Transverse colon (tissue), 4 donors: ENCODE data around the gene CIRBP. TPM values are rescaled to one million over a fixed set of nuclear protein-coding genes. Genes with fewer than 3 reads are reported as not detected.
A peak's percentile ranks its signal among the peaks of the same experiment; 100 is the strongest.

Experiments
- DNase-seq: peaks from one replicate; pipeline ENCODE4 v3.0.0-alpha.2; 2019
- H3K27ac ChIP-seq, 4 donors: fragments of 200-600 bp; sonication (generic); 2 replicates each; pipeline ENCODE4 v1.5.1; 2016 to 2018; ENCODE audit warnings: inconsistent platforms in 4 of 4
- H3K27me3 ChIP-seq: fragments of 200-600 bp; sonication (generic); 2 replicates; pipeline ENCODE4 v1.5.1; 2017; ENCODE audit warnings: inconsistent platforms
- H3K36me3 ChIP-seq, 4 donors: fragments of 200-600 bp; sonication (generic); 2 replicates each; pipeline ENCODE4 v1.5.1; 2017 to 2019; ENCODE audit warnings: inconsistent platforms in 4 of 4
- H3K4me1 ChIP-seq, 4 donors: fragments of 200-600 bp; sonication (generic); 2 replicates each; pipeline ENCODE4 v1.5.1; 2017 to 2020; ENCODE audit warnings: inconsistent platforms in 4 of 4
- H3K4me3 ChIP-seq, 4 donors: fragments of 200-600 bp; sonication (generic); 1 replicate in 1 of 4; 2 replicates in 3 of 4; pipeline versions ENCODE4 v1.5.1 to v1.6.1; 2017 to 2019; ENCODE audit warnings: inconsistent platforms in 4 of 4
- H3K9me3 ChIP-seq, 2 donors: fragments of 200-600 bp; sonication (generic); 2 replicates each; pipeline ENCODE4 v1.5.1; 2017 to 2019; ENCODE audit warnings: inconsistent platforms in 2 of 2
- CTCF ChIP-seq, 5 experiments: fragments of 200-600 bp in 3 of 5; fragments of 450-650 bp in 2 of 5; sonication (generic) in 3 of 5; IDR thresholded peaks; 1 replicate in 2 of 5; 2 replicates in 3 of 5; pipeline ENCODE4 v1.5.1; 2016 to 2017; ENCODE audit warnings: antibody characterized with exemption in 5 of 5, inconsistent platforms in 3 of 5, mild to moderate bottlenecking in 2 of 5, moderate library complexity in 1 of 5
- EP300 ChIP-seq: sonication (generic); formaldehyde crosslinking; IDR thresholded peaks from one replicate; pipeline ENCODE4 v1.6.1; 2017; ENCODE audit warnings: antibody characterized with exemption, low read depth
- POLR2A ChIP-seq: fragments of 450-650 bp; IDR thresholded peaks from one replicate; pipeline ENCODE4 v1.6.1; 2016; ENCODE audit warnings: antibody characterized with exemption, mild to moderate bottlenecking, moderate library complexity
- POLR2AphosphoS5 ChIP-seq, 3 donors: sonication (generic); formaldehyde crosslinking; IDR thresholded peaks; one replicate each; pipeline ENCODE4 v1.6.1; 2016; ENCODE audit warnings: antibody characterized with exemption in 3 of 3
- WGBS, 2 donors: methylation state at CpG; one replicate each; pipeline ENCODE4 v1.1.5; 2018; ENCODE audit warnings: low coverage in 1 of 2; 5-methylcytosine and 5-hydroxymethylcytosine counted together
- in situ Hi-C, 4 donors: fragments of 200-750 bp; cut with MboI; loops; one replicate each; pipeline versions ENCODE4 v1.15.0 to v1.15.1; 2017; ENCODE audit warnings: low sequenced_read_pairs in 3 of 4, low pct_ligation_motif_present in 1 of 4, low pct_unique_long_range_greater_than_20kb in 1 of 4
- intact Hi-C: fragments of 100-400 bp; cut with DNase I; formaldehyde crosslinking; loops from one replicate; pipeline ENCODE4 v1.15.1; 2023; ENCODE audit warnings: low total_unique reads
- total RNA-seq, 4 donors: library from RNA; depleted of rRNA; stranded (reverse); fragments of >200 nt; gene quantifications; one replicate each; pipeline ENCODE4 v1.1.0, GENCODE V29; 2016

CIRBP gene
- total RNA-seq, 4 donors from 2014 or later = 431 to 488 (median 460) TPM

- Histone ChIP-seq H3K9me3 (no peaks in the 10 kb centered on the region), H3K36me3 (no peaks in the 10 kb centered on the region), H3K27me3 (peaks cover 61% of the 10 kb centered on the region), H3K4me3 (no peak overlapping the region), H3K27ac (no peak overlapping the region), H3K4me1 (peaks cover 0 to 27% (median 14%) of the 10 kb centered on the region in 4 donors)
- WGBS, 2 donors = 65% methylated on average over 19 of the region's 21 CpGs; no CpG with 5 or more reads in 1 of the 2 donors
- DNase-seq = no peak
- in situ Hi-C loops = no loop called here
- TF ChIP-seq POLR2A = no peak
- no peak for TF ChIP-seq CTCF (IDR thresholded peaks at IDR 0.05)
- TF ChIP-seq EP300 = no peak
- TF ChIP-seq POLR2AphosphoS5 (IDR thresholded peaks at IDR 0.05) = no peak
- intact Hi-C loops = no loop called here
Observed at GRCh38 chr19:1311543-1312091, 42.5 kb downstream of the CIRBP start.

- TF ChIP-seq CTCF (IDR thresholded peaks at IDR 0.05) (no peak), POLR2A (no peak), POLR2AphosphoS5 (IDR thresholded peaks at IDR 0.05) (no peak), EP300 (no peak)
- in situ Hi-C loops (no loop called here), intact Hi-C loops (no loop called here)
- peaks cover 75% of the 10 kb centered on the region for H3K27me3 ChIP-seq
- no peaks in the 10 kb centered on the region for H3K36me3 ChIP-seq
- whole genome bisulfite sequencing, 2 donors = 65% methylated on average over 41 of the region's 61 CpGs; no CpG with 5 or more reads in 1 of the 2 donors
- DNase-seq = peak; percentile 41
- H3K27ac ChIP-seq = no peak overlapping the region
- H3K4me1 ChIP-seq = peaks cover 0 to 27% (median 14%) of the 10 kb centered on the region in 4 donors
- no peaks in the 10 kb centered on the region for H3K9me3 ChIP-seq
- no peak overlapping the region for H3K4me3 ChIP-seq
Observed at GRCh38 chr19:1312767-1313694, 43.9 kb downstream of the CIRBP start.

GRCh38 chr19:1313695-1314613 is 44.8 kb downstream of the CIRBP start:
- DNase-seq = no peak
- no peak for TF ChIP-seq CTCF (IDR thresholded peaks at IDR 0.05)
- TF ChIP-seq EP300 = no peak
- TF ChIP-seq POLR2AphosphoS5 (IDR thresholded peaks at IDR 0.05) = no peak
- no peak for TF ChIP-seq POLR2A
- H3K36me3 ChIP-seq = no peaks in the 10 kb centered on the region

More at GRCh38 chr19:1313695-1314613, 44.8 kb downstream of the CIRBP start:
- WGBS, 2 donors = 44% methylated on average over 32 of the region's 32 CpGs; no CpG with 5 or more reads in 1 of the 2 donors
- intact Hi-C loops (no loop called here), in situ Hi-C loops (no loop called here)
- Histone ChIP-seq H3K4me1 (peaks cover 0 to 27% (median 14%) of the 10 kb centered on the region in 4 donors), H3K4me3 (no peak overlapping the region), H3K9me3 (no peaks in the 10 kb centered on the region), H3K27ac (no peak overlapping the region), H3K27me3 (peaks cover 84% of the 10 kb centered on the region)
